Muscle of leg (tissue), 11 donors: ENCODE measurements around the gene NRAP. TPM values are rescaled to one million over a fixed set of nuclear protein-coding genes. Genes with fewer than 3 reads are reported as not detected.

Source experiments
- DNase-seq: peaks from one replicate; pipeline ENCODE4 v3.0.0; 2013
- H3K27ac ChIP-seq: one replicate; pipeline ENCODE4 v1.5.1; 2013; ENCODE audit warnings: mild to moderate bottlenecking, low read length, control low read depth
- H3K27me3 ChIP-seq: one replicate; pipeline ENCODE4 v1.6.1; 2013; ENCODE audit warnings: low read length; ENCODE audit not compliant: control insufficient read depth, insufficient read depth
- H3K36me3 ChIP-seq: one replicate; pipeline ENCODE4 v1.6.1; 2013; ENCODE audit warnings: low read length; ENCODE audit not compliant: control insufficient read depth, insufficient read depth
- H3K4me1 ChIP-seq: one replicate; pipeline ENCODE4 v1.6.1; 2013; ENCODE audit warnings: low read length; ENCODE audit not compliant: control insufficient read depth, insufficient read depth
- H3K4me3 ChIP-seq: one replicate; pipeline ENCODE4 v1.5.1; 2013; ENCODE audit warnings: low read length, control low read depth
- H3K9me3 ChIP-seq: replicated peaks from 2 replicates; pipeline ENCODE4 v1.6.1; 2013; ENCODE audit warnings: low read depth, low read length; ENCODE audit not compliant: control insufficient read depth
- whole genome bisulfite sequencing: methylation state at CpG from one replicate; pipeline ENCODE4 v1.1.5; 2013; ENCODE audit warnings: missing lambda C conversion rate; ENCODE audit not compliant: insufficient coverage; 5-methylcytosine and 5-hydroxymethylcytosine counted together
- polyA plus RNA-seq, 8 donors: library from polyadenylated mRNA; unstranded; fragments of 120-200 nt; gene quantifications; one replicate each; pipeline versions ENCODE4 v1.2.1 to v1.2.3, GENCODE V29; 2013; ENCODE audit warnings: inconsistent platforms in 1 of 8, low replicate concordance in 1 of 8; ENCODE audit not compliant: insufficient read length in 8 of 8, insufficient read depth in 1 of 8
- total RNA-seq: library from RNA; stranded (reverse); fragments of 120-200 nt; gene quantifications from one replicate; pipeline ENCODE4 v1.2.4, GENCODE V29; 2013

The NRAP gene
- total and polyA plus RNA-seq, 9 donors: 2.6 to 17.5 (median 7.2) TPM

DNA sequence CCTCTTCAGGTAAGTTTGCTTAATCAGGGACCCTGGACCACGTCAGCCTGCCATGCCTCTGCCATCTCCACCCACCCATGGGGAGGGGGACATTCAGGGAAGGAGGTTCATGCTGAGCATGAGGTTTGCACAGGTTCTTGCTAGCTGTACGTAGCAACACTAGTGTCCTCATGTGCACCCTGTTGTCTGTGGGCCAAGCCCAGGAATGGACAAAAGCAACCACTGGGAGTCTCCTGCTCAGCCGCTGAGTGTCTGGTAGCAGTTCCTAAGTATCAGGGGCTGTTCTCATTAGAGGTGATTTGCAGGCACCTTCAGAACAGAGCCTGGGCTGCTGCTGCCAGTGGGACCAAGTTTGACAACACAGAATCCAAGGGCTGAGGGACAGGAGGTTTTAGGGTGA is 33.8 kb upstream of the NRAP start:
- peaks cover 19% of the 10 kb centered on the region for H3K9me3 ChIP-seq
- no peak for DNase-seq

DNA sequence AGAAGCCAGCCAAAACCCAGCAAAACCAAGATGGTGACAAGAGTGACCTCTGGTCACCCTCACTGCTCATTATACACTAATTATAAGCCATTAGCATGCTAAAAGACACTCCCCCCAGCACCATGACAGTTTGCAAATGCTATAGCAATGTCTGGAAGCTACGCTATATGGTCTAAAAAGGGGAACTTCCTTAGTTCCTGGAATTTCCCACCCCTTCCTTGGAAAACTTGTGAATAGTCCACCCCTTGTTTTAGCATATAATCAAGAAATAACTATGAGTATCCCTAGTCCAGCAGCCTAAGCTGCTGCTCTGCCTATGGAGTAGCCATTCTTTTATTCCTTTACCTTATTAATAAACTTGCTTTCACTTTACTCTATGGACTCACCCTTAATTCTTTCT is 31.9 kb upstream of the NRAP start:
- no CpG with 5 or more reads among the region's 1 CpG for WGBS
- Histone ChIP-seq H3K9me3 (peaks cover 37% of the 10 kb centered on the region), H3K4me3 (no peak overlapping the region), H3K27me3 (no peaks in the 10 kb centered on the region), H3K4me1 (no peaks in the 10 kb centered on the region), H3K36me3 (peaks cover 35% of the 10 kb centered on the region), H3K27ac (no peak overlapping the region)
- no peak for DNase-seq

More for the DNA sequence above, 33.8 kb upstream of the NRAP start:
- no peak overlapping the region for H3K27ac ChIP-seq
- H3K36me3 ChIP-seq: peaks cover 25% of the 10 kb centered on the region
- 100% methylated on average over 2 of the region's 3 CpGs for WGBS
- H3K4me3 ChIP-seq: no peak overlapping the region
- H3K27me3 ChIP-seq: no peaks in the 10 kb centered on the region
- H3K4me1 ChIP-seq: no peaks in the 10 kb centered on the region

DNA sequence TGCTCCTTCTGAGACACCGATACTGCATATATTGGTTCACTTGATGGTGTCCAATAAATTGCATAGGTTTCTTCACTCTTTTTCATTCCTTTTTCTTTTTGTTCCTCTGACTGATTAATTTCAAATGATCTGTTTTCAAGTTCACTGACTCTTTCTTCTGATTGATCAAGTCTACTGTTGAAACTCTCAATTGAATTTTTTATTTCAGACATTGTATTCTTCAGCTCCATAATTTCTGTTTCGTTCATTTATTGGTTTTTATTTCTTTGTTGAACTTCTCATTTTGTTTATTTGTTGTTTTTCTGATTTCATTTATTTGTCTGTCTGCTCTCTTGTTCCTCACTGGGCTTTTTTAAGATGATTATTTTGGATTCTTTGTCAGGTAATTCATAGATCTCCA is 29.5 kb upstream of the NRAP start:
- H3K36me3 ChIP-seq: peaks cover 26% of the 10 kb centered on the region
- no peak overlapping the region for H3K4me3 ChIP-seq
- DNase-seq: no peak
- no peaks in the 10 kb centered on the region for H3K27me3 ChIP-seq
- H3K9me3 ChIP-seq: peaks cover 44% of the 10 kb centered on the region
- H3K4me1 ChIP-seq: no peaks in the 10 kb centered on the region
- WGBS: no CpG with 5 or more reads among the region's 2 CpGs
- H3K27ac ChIP-seq: no peak overlapping the region

DNA sequence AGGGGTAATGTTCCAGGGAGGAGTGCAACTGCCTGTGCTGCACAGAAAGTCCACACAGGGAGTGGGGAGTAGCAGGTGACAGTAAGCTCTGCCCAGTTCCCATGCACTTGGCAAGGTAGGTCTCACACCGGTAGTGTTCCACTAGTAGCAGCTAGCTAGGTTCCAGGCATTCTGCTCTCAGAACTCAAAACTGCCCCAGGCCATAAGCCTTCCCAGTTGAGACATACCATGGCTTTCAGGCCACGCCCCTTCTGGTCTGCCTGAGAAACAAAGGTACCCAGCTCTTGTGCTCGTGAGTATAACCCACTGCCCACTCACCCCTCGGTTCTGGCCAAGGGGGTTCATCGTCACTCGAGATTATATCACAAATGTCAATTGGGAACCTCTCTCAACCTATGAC is 28.4 kb upstream of the NRAP start:
- no peak overlapping the region for H3K4me3 ChIP-seq
- no peak for DNase-seq
- H3K4me1 ChIP-seq: no peaks in the 10 kb centered on the region
- no peak overlapping the region for H3K27ac ChIP-seq
- H3K36me3 ChIP-seq: peaks cover 20% of the 10 kb centered on the region
- 97% methylated on average over 6 of the region's 6 CpGs for WGBS
- no peaks in the 10 kb centered on the region for H3K27me3 ChIP-seq
- peaks cover 52% of the 10 kb centered on the region for H3K9me3 ChIP-seq

GRCh38 chr10:113691381-113691780 is 27.5 kb upstream of the NRAP start:
- H3K27ac ChIP-seq: no peak overlapping the region
- no peaks in the 10 kb centered on the region for H3K4me1 ChIP-seq
- 100% methylated on average over 2 of the region's 2 CpGs for WGBS
- H3K9me3 ChIP-seq: peaks cover 57% of the 10 kb centered on the region
- H3K4me3 ChIP-seq: no peak overlapping the region
- no peaks in the 10 kb centered on the region for H3K27me3 ChIP-seq
- peaks cover 20% of the 10 kb centered on the region for H3K36me3 ChIP-seq
- DNase-seq: no peak

- Histone ChIP-seq H3K27me3 (no peaks in the 10 kb centered on the region), H3K27ac (no peak overlapping the region), H3K4me3 (no peak overlapping the region), H3K36me3 (peaks cover 18% of the 10 kb centered on the region), H3K9me3 (peaks cover 61% of the 10 kb centered on the region), H3K4me1 (no peaks in the 10 kb centered on the region)
- no CpG with 5 or more reads among the region's 3 CpGs for WGBS
- no peak for DNase-seq
These were observed 26.9 kb upstream of the NRAP start for GRCh38 chr10:113690749-113691148.

- H3K27me3 ChIP-seq: no peaks in the 10 kb centered on the region
- H3K4me3 ChIP-seq: no peak overlapping the region
- H3K36me3 ChIP-seq: peaks cover 14% of the 10 kb centered on the region
- no peak for DNase-seq
- no CpG with 5 or more reads among the region's 3 CpGs for WGBS
- no peak overlapping the region for H3K27ac ChIP-seq
- peaks cover 64% of the 10 kb centered on the region for H3K9me3 ChIP-seq
- H3K4me1 ChIP-seq: no peaks in the 10 kb centered on the region
These were observed 25.7 kb upstream of the NRAP start for GRCh38 chr10:113689574-113689973.

- DNase-seq: no peak
- WGBS: no CpG with 5 or more reads among the region's 1 CpG
- Histone ChIP-seq H3K27me3 (no peaks in the 10 kb centered on the region), H3K4me1 (no peaks in the 10 kb centered on the region), H3K36me3 (peaks cover 14% of the 10 kb centered on the region), H3K9me3 (peaks cover 62% of the 10 kb centered on the region), H3K4me3 (no peak overlapping the region), H3K27ac (no peak overlapping the region)
These were observed 25.2 kb upstream of the NRAP start for GRCh38 chr10:113689057-113689456.

DNA sequence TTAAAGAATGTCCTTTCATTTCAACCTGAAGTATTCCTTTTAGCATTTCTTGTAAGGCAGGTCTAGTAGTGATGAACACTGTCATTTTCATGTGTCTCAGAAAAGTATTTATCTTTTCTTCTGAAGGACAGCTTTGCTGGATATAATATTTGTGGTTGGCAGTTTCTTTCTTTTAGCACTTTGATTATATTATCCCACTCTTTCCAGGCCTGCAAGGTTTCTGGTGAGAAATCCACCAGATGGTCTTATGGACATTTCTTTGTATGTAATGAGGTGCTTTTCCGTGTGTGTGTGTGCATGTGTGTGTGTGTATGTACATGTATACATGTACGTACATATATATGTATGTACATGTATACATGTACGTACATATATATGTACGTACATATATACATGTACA is 23.2 kb upstream of the NRAP start:
- Histone ChIP-seq H3K9me3 (peaks cover 42% of the 10 kb centered on the region), H3K4me3 (no peak overlapping the region), H3K4me1 (no peaks in the 10 kb centered on the region), H3K27ac (no peak overlapping the region), H3K36me3 (peaks cover 6% of the 10 kb centered on the region), H3K27me3 (no peaks in the 10 kb centered on the region)
- DNase-seq: no peak
- no CpG with 5 or more reads among the region's 4 CpGs for WGBS

GRCh38 chr10:113686028-113686427 is 22.2 kb upstream of the NRAP start:
- Histone ChIP-seq H3K27me3 (no peaks in the 10 kb centered on the region), H3K9me3 (peaks cover 32% of the 10 kb centered on the region), H3K36me3 (no peaks in the 10 kb centered on the region), H3K4me3 (no peak overlapping the region), H3K4me1 (no peaks in the 10 kb centered on the region), H3K27ac (no peak overlapping the region)
- WGBS: no CpG with 5 or more reads among the region's 3 CpGs
- no peak for DNase-seq

- WGBS: no CpG with 5 or more reads among the region's 2 CpGs
- no peak overlapping the region for H3K4me3 ChIP-seq
- H3K27me3 ChIP-seq: no peaks in the 10 kb centered on the region
- peaks cover 9% of the 10 kb centered on the region for H3K4me1 ChIP-seq
- peaks cover 22% of the 10 kb centered on the region for H3K9me3 ChIP-seq
- no peak overlapping the region for H3K27ac ChIP-seq
- no peak for DNase-seq
- H3K36me3 ChIP-seq: no peaks in the 10 kb centered on the region
These were observed 19.5 kb upstream of the NRAP start for GRCh38 chr10:113683300-113683699.
